GM19463 (cell line): ENCODE data around the gene ADIPOR1.
"Not testable (repeated sequence)": the region's sequence is repeated elsewhere in the genome, so short reads cannot be mapped to it uniquely, and the experiment has no call there.

Source experiments
- ATAC-seq: cut with Tn5 transposase; IDR thresholded peaks from one replicate; pipeline ENCODE4 v1.9.1; 2021; ENCODE audit warnings: mild to moderate bottlenecking, moderate library complexity; ENCODE audit not compliant: unreplicated experiment

ADIPOR1 gene, protein sequence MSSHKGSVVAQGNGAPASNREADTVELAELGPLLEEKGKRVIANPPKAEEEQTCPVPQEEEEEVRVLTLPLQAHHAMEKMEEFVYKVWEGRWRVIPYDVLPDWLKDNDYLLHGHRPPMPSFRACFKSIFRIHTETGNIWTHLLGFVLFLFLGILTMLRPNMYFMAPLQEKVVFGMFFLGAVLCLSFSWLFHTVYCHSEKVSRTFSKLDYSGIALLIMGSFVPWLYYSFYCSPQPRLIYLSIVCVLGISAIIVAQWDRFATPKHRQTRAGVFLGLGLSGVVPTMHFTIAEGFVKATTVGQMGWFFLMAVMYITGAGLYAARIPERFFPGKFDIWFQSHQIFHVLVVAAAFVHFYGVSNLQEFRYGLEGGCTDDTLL

GRCh38 chr1:202957733-202958543 lies at the start of gene ADIPOR1:
TSS of gene ADIPOR1 (minus strand) at chr1:202958312. CDS start at chr1:202951070, 7,242 bp downstream.
- peak; percentile 99 for ATAC-seq

GRCh38 chr1:203006948-203007871 lies 49.1 kb upstream of the ADIPOR1 start, which contains the start of gene TMEM183A:
TSS of gene TMEM183A (plus strand) at chr1:203007374. CDS start at chr1:203007466, 92 bp downstream.
- peak; percentile 90 for ATAC-seq

DNA sequence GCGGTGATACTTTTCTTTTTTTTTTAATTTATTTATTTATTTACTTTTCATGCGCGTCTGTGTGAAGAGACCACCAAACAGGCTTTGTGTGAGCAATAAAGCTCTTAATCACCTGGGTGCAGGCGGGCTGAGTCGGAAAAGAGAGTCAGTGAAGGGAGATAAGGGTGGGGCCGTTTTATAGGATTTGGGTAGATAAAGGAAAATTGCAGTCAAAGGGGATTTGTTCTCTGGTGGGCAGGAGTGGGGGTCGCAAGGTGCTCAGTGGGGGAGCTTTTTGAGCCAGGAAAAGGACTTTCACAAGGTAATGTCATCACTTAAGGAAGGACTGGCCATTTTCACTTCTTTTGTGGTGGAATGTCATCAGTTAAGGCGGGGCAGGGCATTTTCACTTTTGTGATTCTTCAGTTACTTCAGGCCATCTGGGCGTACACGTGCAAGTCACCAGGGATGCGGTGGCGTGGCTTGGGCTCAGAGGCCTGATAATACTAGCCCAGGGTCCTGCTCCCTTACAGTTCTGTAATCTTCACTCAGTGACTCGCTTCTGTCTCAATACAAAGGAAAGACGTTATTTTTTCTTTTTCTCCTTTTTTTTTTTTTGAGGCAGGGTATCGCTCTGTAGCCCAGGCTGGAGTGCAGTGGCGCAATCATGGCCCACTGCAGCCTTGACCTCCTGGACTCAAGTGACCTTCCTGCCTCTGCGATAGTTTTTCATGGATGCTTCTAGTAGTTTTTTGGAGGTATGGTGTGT lies 47.5 kb upstream of the ADIPOR1 start:
- not testable (repeated sequence) for ATAC-seq

DNA sequence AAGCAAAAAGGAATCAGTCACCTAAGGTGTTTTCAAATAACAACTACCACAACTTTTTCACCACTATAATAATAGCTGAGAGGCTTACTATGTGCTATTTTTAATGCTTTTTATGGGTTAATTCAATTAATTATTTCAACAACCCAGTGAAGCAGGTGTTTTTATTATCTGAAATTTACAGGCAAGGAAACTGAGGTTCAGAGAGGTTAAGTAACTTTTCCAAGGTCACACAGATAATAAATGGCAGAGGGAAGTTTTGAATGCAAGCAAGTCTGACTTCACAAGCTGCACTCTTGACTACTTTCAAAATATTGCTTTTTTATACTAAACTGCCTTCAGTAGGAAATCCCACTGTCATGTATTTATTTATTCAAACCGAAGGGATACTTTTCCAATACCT lies 44.8 kb upstream of the ADIPOR1 start:
- ATAC-seq: no peak

DNA sequence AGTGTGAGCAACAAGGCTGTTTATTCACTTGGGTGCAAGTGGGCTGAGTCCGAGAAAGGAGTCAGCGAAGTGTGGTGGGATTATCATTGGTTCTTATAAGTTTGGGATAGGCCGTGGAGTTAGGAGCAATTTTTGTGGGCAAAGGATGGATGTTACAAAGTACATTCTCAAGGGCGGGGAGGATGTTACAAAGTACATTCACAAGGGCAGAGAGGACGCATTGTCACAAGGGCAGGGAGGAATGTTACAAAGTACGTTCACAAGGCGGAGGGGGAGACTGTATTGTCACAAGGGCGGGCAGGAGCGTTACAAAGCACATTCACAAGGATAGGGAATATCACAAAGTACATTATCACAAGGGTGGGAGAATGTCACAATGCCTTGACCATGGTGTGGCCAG lies 43.9 kb upstream of the ADIPOR1 start:
- no peak for ATAC-seq

DNA sequence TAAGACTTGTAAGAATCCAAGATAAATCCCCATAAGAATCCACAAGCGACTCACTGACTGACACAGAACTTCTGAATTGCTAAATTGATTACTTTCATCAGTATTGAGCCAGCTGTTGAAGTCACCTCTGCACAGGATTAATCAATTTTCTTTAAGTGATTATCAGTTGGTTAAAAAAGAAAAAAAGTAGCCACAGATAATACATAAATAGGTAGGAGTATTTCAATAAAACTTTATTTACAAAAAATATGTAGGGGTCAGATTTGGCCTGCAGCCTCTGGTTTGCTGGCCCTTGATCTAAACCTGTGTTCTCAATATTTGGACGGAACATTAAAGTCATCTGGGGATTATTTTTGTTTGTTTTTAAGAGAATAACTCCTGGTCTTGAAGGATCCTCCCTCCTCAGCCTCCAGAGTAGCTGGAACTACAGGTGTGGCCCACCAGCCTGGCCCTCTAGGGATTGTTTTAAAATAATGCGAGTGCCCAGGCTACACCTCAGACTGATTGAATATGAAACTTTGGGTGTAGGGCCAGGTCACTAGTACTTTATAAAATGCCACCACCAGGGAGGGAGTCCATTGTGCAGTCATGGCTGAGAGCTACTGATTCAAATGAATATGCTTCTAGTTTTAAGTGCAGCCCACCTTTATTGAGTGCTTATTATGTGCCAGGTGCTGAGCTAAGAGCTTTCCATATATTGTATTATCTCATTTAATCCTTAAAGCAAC lies 42.3 kb upstream of the ADIPOR1 start:
- no peak for ATAC-seq

DNA sequence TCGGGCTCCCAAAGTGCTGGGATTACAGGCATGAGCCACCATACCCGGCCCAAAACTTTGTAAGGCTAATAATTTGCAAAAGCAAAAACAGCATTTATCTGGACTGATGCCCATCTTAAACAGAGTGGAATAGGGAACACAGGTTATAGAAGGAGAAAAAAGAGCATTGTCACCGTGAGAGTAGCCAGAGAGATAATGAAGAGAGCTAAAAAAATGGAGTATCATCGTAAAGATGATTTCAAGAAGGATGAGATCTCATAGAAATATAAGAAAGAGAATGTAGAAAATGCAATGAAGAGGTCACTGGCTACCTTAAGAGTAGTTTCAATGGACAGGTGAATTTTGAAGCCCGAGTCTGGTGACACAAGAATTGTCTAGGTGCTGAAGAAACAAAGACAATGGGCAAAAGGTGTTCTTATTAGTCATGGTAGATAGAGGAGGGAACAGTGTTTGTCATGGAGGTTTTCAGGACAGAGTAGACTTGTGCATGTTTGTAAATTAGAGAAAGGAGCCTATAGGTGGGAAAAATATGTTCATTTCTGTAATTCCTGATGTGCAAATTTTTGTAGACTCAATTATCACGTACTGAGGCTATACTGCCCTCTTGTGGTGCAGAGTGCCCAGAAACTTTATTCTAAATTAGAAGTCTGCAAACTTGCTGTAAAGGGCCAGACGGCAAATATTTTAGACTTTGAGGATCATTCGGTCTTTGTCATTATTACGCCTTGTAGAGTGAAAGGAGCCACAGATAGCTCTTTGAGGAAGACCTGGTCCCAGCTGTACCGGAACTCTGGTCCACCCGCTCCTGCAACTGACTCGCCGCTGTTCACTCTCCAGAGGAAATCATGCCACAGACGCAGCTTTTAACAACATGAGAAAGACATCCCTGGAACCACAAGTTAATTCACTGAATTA lies 41.0 kb upstream of the ADIPOR1 start:
- ATAC-seq: no peak

DNA sequence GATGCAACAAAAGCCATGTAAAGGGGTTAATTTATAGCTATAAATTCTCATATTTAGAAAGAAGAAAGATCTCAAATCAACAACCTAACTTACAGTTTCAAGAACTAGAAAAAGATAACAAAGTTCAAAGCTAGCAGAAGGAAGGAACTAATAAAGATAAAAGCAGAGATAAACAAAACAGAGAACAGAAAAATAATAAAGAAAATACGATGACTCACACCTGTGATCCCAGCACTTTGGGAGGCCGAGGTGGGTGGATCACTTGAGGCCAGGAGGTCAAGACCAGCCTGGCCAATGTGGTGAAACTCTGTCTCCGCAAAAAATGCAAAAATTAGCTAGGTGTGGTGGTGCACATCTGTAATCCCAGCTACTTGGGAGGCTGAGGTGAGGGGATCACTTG lies 36.6 kb upstream of the ADIPOR1 start:
- ATAC-seq: no peak

- no peak for ATAC-seq
Observed at GRCh38 chr1:202991112-202991511, 33.0 kb upstream of the ADIPOR1 start.

GRCh38 chr1:202989879-202990278 lies 31.8 kb upstream of the ADIPOR1 start:
- no peak for ATAC-seq

DNA sequence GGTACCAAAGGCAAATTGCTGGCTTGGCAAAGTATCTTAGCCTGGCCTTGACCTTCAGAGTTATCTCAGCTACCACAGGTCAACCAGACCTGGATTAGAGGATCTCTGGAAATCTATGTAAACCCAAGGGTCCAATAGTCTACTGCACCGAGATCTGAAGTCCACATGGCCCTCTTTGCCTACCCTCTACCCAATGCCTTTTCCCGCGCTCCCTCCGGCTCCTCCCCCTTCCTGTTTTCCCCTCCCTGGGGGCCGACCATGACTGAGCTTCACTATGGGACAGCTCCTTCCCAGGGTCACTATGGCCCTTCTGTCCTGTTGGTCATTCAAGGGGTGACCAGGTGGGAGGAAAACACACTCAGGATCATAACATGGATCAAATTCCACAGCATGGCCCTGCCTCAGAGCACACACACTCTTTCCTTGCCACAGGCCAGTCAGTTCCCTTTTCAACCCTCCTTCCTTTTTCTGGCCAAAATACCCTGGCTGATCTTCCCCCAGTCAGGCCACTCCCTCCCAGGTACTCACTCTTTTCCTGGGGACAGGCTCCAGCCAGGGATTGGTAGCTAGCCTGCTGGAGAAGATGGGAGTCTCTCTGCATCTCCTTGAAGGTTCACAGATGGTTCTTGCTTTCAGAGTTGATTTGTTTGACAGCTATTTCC lies 29.9 kb upstream of the ADIPOR1 start:
- ATAC-seq: no peak

GRCh38 chr1:202987255-202987654 lies 29.1 kb upstream of the ADIPOR1 start:
- no peak for ATAC-seq

DNA sequence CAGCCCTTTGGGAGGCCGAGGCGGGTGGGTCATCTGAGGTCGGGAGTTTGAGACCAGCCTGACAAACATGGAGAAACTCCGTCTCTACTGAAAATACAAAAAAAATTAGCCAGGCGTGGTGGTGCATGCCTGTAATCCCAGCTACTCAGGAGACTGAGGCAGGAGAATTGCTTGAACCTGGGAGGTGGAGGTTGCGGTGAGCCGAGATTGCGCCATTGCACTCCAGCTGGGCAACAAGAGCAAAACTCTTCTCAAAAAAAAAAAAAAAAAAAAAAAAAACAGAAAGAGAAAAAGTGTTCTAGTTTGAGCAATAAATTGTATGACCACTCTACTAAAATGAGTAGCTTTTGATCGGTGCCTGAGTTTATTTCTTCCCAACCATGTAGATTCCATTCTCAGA lies 28.0 kb upstream of the ADIPOR1 start:
- not testable (repeated sequence) for ATAC-seq

DNA sequence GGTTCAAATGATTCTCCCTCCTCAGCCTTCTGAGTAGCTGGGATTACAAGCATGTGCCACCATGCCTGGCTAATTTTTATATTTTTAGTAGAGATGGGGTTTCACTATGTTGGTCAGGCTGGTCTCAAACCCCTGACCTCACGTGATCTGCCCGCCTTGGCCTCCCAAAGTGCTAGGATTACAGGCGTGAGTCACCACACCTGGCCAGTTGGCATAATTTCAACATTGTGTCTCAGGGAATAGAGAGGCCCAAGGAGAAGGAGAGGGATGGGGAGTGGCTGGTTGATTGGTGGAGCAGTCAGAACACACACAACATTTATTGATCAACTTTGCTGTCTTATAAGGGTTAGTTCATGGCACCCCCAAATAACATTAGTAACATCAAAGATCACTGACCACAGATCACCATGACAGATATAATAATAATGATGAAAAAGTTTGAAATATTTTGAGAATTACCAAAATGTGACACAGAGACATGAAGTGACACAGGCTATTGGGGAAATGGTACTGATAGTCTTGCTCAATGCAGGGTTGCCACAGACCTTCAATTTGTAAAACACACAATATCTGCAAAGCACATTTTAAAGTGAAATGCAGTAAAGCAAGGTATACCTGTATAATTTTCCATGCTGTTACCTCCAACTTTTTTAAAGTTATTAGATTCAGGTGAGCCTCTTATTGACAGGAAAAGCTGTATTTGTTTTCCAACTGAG lies 24.8 kb upstream of the ADIPOR1 start:
- no peak for ATAC-seq

DNA sequence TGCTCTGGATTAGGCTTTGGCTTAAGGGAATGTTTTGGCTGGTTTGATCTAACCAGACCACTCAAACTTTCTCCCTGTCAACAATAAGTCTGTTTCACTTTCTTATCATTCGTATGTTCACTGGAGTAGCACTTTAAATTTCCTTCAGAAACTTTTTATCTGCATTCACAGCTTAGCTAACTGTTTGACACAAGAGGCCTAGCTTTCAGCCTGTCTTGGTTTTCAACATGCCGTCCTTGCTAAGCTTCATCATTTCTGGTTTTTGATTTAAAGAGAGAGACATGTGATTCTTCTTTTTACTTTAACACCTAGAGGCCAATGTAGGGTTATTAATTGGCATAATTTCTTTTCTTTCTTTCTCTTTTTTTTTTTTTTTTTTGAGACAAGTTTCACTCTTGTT lies 23.8 kb upstream of the ADIPOR1 start:
- ATAC-seq: no peak

GRCh38 chr1:202979459-202979858 lies 21.3 kb upstream of the ADIPOR1 start:
- ATAC-seq: no peak

DNA sequence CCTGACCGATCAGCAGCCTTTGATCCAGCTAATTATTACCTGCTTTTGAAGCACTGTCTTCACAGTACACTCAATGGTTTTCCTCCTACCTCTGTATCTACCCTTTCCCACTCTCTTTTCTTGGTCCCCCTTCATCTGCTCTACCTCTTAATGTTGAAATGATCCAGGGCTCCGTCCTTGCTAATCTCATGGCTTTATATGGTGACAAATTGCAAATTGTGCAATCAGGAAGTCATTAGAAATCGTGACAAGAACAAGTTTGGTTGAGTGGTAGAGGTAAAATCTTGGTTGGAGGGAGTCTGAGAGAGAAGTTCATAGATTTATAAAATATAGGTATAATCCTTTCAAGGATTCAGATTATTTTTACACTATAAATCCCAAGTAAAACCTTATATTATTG lies 18.5 kb upstream of the ADIPOR1 start:
- no peak for ATAC-seq
